HG03066 (cell line): ENCODE results near the gene VPS26C.
A peak's percentile ranks its signal among the peaks of the same experiment; 100 is the strongest.
"Not testable (repeated sequence)": the region's sequence is repeated elsewhere in the genome, so short reads cannot be mapped to it uniquely, and the experiment has no call there.

Experiments used
- ATAC-seq: cut with Tn5 transposase; IDR thresholded peaks from one replicate; pipeline ENCODE4 v1.9.1; 2021; ENCODE audit warnings: low read depth; ENCODE audit not compliant: unreplicated experiment

The VPS26C gene

DNA sequence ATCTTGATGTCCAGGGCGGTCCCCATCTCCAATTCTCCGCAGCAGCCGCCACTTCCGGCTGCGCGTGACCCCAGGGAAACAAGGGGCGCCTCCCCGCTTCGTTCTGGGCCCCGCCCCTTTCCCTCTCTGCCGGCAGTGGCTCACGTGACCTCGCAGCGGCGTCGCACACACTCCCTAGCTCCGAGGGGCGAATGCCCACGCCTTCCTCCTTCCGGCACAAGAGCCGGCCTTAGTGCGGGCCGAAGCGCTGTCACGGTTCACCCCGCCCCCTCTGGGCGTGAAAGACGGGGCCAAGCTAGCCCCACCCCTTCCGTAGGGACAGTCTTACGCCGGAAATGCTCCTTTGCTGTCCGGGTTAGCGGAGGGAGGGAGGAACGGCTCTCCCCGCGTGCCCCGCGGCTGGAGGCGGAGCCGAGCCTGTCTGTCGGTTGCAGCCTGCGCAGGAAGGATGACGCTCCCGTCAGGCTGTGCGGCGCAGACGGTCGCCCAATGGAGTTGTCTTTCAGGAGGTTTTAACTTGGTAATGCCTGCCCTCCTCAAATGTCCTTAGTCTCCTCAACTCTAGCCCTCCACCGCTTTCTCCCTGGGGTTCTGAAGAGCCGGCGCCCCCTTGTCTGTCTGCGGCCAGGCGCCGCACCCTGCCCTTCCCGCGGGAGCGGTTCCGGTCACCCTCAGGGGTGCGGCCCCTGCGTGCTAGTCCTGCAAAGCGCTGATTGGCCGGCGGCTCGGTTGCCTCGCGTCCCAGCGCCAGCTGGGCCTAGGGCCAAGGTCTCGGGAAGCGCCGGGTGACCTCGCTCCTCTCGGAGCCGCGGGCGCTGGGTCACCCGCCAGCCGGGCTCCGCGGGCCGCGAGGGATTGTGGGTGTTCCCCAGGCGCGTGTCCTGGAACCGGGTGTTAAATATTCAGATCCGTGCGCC lies at the start of gene VPS26C:
TSS of gene VPS26C (minus strand) at position 66 of the 917 bp plus-strand sequence. CDS start at position 26, 40 bp downstream.
- peak; percentile 89 for ATAC-seq

DNA sequence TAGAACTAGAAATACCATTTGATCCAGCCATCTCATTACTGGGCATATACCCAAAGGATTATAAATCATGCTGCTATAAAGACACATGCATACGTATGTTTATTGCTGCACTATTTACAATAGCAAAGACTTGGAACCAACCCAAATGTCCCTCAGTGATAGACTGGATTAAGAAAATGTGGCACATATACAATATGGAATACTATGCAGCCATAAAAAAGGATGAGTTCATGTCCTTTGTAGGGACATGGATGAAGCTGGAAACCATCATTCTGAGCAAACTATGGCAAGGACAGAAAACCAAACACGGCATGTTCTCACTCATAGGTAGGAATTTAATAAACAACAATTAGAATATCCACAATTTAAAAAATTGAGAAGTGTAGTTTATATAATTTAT lies 48.9 kb upstream of the VPS26C start:
- not testable (repeated sequence) for ATAC-seq

DNA sequence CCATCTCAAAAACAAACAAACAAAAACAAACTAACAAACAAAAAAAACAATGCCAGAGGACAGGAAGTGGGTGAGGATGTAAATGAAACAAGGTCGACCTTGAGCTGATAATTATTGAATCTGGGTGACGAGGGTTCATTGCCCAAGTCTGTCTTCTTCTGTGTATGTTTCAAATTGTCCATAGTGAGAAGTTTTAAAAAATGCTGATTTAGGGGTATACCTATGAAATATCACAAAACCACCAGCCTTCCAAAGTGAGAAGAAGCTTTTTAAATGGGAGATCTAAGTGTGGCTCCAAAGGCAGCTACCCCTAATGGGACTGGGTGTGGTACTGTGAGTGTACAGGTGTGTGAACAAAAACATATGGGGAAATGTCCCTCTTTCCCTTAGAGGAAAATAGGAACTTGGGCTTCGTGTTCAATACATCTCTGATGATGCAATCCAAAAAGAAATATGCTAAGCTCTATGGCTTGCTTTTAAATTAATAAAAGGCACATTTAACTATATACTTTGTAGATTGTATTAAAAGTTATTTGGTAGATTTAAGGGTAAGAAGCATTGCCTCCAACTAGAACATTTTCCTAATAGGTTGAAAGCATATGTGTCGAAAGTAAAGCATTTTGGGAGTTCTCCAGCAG lies 33.1 kb upstream of the VPS26C start:
- no peak for ATAC-seq

DNA sequence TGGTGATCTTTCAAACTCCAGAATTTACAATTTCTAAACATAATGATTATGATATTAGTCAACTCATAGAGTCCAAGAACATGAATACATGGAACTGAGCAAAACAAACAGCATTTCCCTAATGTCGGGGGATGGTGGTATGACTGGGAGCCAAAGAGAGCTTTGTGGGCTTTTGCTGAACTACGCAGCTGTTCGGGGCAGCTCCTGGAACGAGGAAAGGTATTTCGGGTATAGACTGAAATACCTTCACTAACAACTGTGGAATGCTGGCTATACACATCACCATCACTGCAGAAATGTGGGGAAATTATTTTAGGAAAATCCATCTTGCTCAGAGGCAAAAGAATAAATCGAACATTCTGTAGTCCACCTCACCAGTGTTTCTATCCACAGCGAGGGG lies 30.2 kb upstream of the VPS26C start:
- no peak for ATAC-seq

DNA sequence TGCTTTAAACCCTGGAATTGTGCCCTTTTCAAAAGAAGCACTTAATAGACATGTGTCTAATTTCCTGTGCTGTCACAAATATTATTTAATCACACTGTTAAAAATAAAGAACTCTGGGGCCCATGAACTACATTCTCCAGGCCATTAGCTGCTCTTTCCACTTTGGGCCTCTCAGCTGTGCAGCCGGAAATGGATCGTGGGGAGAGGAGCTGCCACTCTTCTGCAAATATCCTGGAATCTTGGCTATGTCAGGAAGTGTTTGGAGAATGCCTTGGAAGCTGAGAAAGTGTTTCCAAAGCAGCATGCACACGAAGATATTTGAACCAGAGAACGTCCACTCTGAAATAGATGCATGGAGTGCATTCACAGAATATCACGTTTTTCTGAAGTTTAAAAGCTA lies 27.5 kb upstream of the VPS26C start:
- ATAC-seq = no peak

DNA sequence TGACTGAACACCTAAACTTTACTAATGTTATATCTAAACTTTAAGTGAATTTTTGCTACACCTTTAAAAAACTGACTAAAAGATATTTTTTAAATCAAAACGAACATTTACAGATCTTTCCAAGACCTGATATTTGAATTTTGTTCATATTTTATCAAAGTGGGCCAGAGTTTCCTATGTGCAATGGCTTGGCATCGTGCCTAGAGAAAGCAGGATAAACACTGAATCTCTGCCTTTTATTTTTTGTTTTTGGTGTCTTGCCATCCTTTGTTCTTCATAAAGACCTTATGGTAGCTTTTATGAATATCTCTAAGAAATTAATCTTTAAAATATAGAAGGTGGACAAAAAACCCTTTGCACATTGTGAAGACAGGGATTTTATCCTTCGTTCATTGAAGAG lies 25.8 kb upstream of the VPS26C start:
- no peak for ATAC-seq

DNA sequence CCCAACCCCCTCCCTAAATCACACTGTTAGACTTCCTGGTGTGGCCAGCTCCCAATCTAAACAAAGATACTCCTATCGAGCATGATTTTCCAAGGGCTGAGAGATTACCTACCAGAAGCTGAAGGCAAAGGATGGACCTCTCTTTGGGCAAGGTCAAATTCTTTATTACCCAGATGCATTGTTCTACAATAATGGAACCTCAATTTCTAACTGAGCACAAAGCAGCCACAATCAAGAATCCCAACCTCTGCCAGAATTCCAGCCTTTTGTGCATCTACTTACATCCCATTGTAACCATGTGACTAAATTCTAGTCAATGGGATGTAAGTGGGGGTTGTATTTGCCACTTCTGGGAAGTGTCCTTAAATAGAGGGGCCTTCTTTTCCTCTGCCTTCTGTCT lies 24.9 kb upstream of the VPS26C start:
- ATAC-seq = no peak

DNA sequence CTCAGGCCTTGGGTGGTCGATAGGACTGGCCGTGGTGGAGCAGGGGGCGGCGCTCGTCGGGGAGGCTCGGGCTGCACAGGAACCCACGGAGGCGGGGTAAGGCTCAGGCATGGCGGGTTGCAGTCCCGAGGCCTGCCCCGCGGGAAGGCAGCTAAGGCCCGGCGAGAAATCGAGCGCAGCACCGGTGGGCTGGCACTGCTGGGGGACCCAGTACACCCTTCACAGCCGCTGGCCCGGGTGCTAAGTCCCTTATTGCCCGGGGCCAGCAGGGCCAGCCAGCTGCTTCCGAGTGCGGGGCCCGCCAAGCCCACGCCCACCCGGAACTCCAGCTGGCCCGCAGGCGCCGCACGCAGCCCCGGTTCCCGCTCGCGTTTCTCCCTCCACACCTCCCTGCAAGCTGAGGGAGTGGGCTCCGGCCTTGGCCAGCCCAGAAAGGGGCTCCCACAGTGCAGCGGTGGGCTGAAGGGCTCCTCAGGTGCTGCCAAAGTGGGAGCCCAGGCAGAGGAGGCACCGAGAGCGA lies 16.1 kb upstream of the VPS26C start:
- ATAC-seq = not testable (repeated sequence)

DNA sequence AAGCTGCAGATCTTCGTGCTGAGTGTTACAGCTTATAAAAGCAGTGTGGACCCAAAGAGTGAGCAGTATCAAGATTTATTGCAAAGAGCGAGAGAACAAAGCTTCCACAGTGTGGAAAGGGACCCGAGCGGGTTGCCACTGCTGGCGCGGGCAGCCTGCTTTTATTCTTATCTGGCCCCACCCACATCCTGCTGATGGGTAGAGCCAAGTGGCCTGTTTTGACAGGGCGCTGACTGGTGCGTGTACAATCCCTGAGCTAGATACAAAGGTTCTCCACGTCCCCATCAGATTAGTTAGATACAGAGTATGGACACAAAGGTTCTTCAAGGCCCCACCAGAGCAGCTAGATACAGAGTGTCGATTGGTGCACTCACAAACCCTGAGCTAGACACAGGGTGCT lies 15.5 kb upstream of the VPS26C start:
- ATAC-seq = not testable (repeated sequence)

DNA sequence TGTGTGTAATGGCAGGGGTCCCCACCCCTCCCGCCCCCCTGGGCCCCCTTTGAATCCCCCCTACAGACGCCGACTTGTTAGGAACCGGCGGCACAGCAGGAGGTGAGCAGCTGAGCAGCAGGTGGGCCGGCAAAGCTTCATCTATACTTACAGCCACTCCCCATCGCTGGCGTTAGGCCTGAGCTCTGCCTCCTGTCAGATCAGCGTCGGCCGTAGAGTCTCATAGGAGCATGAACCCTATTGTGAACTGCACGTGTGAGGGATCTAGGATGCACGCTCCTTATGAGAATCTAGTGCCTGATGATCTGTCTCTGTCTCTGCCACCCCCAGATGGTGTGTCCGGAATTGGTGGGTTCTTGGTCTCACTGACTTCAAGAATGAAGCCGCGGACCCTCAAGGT lies 14.9 kb upstream of the VPS26C start:
- ATAC-seq = no peak

DNA sequence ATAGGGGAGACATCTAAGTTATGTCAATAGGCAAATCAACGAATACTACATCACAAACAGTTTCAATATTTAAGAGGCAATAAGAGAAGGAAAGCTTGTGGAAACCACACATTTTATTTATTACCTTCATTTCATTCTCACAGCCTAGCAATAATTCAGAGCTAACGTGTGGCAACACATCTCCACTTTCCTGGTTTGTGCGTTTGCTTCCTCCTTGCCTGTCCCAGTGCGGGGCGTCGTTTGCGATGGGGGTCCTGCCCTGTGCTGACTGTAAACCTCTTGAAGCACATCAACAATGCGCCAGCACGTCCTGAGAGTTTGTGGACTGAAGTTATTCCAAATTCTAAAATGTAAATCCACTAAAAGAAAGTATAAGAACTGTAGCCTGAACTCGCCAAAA lies 14.4 kb upstream of the VPS26C start:
- ATAC-seq = no peak

DNA sequence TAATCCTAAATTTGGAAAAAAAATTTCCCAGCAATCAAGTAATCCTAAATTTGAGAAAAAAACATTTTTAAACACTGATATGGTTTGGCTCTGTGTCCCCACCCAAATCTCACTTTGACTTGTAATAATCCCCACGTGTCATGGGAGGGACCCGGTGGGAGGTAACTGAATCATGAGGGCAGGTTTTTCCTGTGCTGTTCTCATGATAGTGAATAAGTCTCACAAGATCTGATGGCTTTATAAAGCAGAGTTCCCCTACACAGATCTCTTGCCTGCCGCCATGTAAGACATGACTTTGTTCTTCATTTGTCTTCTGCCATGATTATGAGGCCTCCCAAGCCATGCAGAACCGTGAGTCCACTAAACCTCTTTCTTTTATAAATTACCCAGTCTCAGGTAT lies 12.1 kb upstream of the VPS26C start:
- not testable (repeated sequence) for ATAC-seq

DNA sequence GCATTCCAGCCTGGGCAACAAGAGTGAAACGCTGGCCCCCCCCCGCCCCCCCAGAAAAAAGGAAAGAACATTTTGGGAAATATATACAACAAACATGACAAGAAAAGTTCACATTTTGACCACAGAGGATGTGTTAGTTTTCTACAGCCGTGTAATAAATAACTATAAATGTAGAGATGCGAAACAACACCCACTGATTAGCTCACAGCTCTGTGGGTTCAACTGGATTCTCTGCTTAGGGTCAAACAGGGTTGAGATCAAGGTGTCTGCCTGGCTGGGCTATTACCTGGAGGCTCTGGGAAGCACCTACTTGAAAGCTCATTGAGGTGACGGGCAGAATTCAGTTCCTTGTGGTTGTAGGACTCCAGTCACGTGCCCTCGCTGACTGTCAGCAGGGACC lies 11.1 kb upstream of the VPS26C start:
- no peak for ATAC-seq

DNA sequence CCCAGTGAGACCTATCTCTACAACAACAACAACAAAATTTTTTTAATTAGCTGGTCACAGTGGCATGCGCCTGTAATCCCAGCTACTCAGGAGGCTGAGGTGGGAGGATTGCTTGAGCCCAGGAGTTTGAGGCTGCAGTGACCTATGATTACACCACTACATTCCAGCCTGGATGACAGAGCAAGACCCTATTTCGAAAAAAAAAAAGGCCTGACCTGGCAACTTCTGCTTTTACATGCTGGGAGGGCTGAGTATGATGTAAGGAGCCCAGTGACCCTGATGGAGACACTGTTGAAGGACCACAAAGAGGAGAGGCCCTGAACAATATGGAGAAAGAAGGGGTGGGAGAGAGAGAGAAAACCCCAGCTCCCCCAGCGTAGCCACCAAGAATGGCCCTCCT lies 9.2 kb upstream of the VPS26C start:
- ATAC-seq = no peak

DNA sequence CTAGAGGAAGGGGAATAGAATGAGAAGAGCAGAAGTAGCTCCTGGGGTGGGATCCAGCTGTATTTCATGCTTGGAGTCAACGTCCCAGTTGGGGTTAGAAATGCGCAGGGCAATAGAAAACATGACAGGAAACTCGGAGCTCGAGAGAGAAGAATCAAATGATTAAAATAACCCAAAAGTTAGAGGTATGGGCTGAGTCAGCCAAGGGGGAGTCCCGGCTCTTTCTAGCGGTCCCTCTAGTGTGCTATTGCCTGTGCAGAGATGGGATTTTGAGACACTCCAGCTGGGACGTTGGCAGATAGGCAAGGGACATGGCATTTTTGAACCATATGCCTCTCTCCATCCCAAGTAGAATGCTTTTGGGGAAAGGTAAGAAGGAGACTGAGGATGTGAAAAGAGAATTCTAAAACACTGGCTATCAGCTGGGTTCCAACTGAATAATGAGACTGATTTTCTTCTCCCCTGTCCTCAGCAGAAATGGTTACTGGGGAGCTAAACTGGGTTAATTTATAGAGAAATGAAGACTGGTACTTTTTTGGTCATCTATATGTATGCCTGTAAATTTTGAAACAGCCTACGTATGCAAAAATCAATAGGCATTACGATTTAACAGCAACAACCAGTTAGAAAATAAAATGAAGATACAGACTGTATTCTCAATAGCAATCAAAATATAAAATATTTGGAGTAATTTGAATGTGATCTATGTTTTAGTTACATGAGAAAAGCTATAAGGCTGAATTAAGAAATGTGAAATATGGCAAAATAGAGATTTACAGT lies 7.0 kb upstream of the VPS26C start:
- no peak for ATAC-seq

DNA sequence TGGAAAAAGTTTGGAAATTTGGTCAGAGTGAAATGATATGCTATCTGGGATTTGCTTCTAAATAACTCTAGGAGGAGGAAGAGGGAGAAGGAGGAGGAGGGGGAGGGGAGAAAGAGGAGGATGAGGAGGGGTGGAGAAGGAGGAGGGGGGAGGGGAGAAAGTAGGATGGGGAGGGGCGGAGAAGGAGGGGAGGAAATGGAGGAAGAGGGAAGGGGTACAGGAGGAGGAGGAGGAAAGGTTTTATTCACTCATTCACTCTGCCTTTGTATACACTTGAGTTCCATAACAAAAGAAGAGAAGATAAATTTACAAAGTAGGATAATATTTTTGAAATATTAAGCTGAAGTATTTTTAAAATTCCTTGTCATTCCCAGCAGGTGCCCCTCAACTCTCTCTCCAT lies 6.3 kb upstream of the VPS26C start:
- no peak for ATAC-seq

DNA sequence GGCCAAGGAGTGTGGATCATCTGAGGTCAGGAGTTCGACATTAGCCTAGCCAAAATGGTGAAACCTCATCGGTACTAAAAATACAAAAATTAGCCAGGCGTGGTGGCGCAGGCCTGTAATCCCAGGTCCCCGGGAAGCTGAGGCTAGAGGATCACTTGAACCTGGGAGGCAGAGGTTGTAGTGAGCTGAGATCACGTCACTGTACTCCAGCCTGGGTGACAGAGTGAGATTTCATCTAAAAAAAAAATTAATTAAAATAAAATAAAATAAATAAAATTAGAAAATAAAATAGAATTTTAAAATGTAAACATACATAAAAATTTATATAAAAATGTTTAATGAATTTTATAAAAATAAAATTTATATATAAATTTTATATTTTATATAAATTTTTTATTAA lies 5.8 kb upstream of the VPS26C start:
- no peak for ATAC-seq

DNA sequence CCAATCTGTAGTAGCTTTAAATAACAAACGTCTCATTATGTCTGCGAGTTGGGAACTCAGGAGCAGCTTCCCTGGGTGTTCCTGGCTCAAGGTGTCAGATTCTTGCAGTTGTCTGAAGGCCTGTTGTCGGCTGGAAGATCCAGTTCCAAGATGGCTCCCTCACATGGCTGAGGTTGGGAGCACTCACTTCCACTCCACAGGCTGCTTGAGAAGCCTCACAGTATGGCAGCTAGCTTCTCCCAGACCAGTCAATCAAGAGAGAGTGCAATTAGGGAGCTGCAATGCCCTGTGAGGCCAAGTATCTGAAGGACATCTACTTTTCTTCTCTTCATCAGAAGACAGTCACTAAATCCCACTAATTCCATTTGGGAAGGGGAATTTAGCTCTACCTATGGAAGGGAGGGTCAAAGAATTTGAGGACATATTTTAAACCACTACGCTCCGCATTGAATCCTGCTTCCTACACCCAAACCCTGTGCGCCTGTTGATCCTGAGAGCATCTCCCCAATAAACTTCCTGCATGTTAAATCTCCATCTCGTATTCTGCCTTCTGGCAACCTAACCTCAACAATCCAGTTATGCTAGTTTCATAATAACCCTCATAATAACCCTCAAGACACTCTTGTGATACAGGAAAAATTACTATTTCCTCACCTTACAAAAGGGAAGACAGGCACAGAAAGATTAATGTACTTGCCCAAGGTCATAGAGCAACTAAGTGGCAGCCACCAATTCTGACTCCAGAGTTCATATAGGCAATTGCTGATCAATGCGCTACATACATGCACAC lies 3.6 kb upstream of the VPS26C start:
- ATAC-seq = no peak

DNA sequence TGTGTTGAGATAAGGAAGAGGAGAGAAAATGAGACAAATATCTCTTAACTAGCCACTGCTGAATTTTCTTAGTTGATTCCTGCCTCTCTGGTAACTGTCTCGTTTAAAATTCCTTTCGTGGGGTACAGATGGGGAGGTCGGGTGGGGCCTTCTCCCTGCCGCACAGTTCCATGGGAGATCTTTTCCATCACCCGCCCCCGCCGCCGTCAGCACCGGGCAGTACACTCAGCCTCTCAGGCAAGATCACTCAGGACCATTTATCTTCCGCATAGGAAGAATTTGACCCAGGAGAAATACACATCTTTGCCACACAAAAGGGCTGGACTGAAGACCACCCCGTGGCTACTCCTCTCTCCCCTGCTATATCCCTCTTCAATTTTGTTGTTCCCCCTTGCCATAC lies 2.3 kb upstream of the VPS26C start:
- no peak for ATAC-seq

DNA sequence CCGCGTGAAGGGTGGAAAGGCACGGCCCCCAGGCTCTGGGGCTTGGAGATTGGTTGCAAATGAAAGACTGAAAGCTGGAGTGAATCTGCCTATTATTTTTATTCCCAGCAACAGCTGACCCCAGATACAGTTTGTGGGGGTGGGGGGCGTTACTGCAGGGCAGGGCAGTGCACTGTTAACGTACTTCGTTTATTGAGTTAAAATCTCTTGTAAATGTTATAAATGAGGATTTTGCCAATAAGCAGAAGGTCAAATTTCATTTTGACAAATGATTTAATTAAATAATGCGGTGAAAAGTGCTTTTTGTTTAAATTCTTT lies 1.0 kb upstream of the VPS26C start:
- no peak for ATAC-seq
